ENCODE data around the gene SPATC1L.
A peak's percentile ranks its signal among the peaks of the same experiment; 100 is the strongest.
"Not testable (repeated sequence)": the region's sequence is repeated elsewhere in the genome, so short reads cannot be mapped to it uniquely, and the experiment has no call there.

Gene SPATC1L

DNA sequence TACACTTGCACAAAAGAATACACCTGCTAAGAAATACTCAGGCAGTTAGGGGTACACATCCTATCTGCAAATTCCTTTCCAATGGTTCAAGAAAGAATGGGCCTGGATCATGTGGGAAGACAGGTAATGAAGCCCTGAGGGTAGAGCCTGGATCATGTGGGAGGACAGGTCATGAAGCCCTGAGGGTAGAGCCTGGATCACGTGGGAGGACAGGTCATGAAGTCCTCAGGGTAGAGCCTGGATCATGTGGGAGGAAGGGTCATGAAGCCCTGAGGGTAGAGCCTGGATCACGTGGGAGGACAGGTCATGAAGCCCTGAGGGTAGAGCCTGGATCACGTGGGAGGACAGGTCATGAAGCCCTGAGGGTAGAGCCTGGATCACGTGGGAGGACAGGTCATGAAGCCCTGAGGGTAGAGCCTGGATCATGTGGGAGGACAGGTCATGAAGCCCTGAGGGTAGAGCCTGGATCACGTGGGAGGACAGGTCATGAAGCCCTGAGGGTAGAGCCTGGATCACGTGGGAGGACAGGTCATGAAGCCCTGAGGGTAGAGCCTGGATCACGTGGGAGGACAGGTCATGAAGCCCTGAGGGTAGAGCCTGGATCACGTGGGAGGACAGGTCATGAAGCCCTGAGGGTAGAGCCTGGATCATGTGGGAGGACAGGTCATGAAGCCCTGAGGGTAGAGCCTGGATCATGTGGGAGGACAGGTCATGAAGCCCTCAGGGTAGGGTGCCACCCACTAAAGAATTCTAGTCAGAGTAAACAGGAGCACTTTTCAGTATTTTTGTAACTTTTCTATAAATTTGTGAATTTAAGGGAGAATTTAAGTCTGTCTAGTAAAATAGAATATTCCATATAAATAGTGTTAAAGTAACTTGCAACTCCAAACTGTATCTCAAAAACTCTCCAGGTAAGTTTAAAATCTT, 16.9 kb upstream of the SPATC1L start:
- not testable (repeated sequence) for DNase-seq (ENCODE audit: low read depth in 3 of 3)

GRCh38 chr21:46199436-46200373, 15.4 kb upstream of the SPATC1L start:
- DNase-seq (ENCODE audit: low read depth in 3 of 3) = no peak

- no peak for DNase-seq (ENCODE audit: low read depth in 3 of 3)
Measured at GRCh38 chr21:46196733-46197132, 12.5 kb upstream of the SPATC1L start.

- no peak for DNase-seq (ENCODE audit: low read depth in 3 of 3)
Measured at GRCh38 chr21:46195595-46196195, 11.4 kb upstream of the SPATC1L start.

GRCh38 chr21:46194374-46195334, 10.4 kb upstream of the SPATC1L start:
- no peak for DNase-seq (ENCODE audit: low read depth in 3 of 3)

DNA sequence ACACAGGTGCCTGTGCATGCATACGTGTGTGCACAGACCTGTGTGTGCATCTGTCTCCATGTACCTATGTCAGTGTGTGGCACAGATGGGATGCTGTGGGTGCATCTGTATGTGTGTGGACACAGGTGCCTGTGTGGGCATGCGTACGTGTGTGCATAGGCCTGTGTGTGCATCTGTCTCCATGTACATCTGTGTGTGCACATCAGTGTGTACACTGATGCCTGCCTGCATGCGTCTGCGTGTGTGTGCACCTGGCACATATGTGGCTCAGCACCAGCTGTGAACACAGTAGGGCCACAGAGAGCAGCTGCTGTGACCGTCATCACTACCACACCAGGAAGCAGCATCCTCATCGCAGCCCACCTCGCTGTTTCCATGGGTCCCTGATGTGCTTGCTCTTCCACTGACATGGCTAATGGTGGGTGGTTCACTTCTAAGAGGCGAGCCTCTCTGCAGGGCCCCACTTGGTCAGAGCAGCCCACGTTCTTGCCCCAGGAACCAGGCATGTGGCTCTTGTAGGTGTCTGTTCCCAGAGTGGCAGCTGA, 9.6 kb upstream of the SPATC1L start:
- DNase-seq (ENCODE audit: low read depth in 3 of 3) = no peak

DNA sequence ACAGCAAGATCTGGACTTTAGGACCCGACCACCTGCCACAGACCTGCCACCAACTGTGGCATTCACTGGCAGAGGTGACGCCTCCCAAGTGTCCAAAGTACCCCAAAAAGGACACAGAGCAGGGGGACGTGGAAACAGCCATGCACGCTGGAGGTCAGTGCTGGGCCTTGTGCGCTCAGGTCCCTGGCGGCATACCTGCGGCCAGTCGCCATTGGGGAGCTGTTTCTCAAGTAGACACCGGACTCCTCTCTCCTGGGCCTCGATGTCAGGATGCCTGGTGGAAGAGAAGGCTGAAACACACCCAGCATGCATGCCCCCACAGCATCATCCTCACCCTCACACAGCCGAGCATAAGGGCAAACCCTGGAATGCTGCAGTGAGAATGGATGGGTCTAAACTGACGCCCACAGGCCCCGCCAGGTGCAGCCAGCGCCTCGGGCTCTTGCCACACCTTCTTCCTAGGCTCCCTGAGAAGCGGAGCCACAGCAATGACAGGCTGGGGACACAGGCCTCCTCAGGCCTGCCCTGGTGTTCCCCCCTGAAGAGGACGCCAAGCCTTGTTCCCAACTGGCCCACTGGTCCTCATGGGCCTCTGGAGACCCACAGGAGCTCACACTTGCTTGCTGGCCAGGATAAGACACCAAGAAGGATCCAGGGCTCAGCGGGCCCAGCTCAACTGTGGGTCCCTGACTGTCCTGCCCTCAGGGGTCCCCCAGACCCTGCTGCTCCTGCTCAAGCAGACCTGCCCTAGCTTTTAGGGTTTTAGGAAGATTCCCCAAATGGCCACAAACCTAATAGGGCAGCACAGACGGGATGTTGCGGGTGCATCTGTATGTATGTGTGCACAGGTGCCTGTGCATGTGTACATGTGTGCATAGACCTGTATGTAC, 7.7 kb upstream of the SPATC1L start:
- DNase-seq (ENCODE audit: low read depth in 3 of 3) = no peak

DNA sequence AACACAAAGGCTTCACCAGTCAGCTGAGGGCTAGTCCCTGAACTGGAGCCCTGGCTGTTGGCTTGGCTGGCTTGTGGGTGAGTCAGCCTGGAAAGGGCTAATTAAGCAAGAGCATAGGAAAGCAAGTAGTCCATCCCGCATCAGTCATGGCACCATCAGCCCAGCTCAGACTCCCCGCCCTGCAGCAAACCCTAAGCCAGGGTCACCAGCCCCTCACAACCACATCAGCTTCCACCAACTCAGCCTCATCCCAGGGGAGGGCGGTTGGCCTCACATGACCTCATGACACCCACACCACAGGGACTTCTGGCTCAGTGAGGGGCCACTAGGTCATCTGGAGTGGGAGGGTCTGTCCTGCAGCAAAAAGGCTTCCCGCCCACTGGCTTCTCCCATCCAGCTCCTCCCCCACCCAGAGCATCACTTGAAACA, 7.0 kb upstream of the SPATC1L start:
- DNase-seq (ENCODE audit: low read depth in 3 of 3) = no peak

- no peak for DNase-seq (ENCODE audit: low read depth in 3 of 3)
Measured at GRCh38 chr21:46190491-46191131, 6.4 kb upstream of the SPATC1L start.

GRCh38 chr21:46189959-46190490, 5.8 kb upstream of the SPATC1L start:
- DNase-seq (ENCODE audit: low read depth in 3 of 3) = no peak

GRCh38 chr21:46189213-46189958, 5.1 kb upstream of the SPATC1L start:
- DNase-seq (ENCODE audit: low read depth in 3 of 3) = no peak

GRCh38 chr21:46188226-46189212, 4.3 kb upstream of the SPATC1L start:
- DNase-seq (ENCODE audit: low read depth in 3 of 3) = no peak

- DNase-seq (ENCODE audit: low read depth in 3 of 3) = no peak
Measured at GRCh38 chr21:46187814-46188213, 3.6 kb upstream of the SPATC1L start.

GRCh38 chr21:46187261-46187660, 3.0 kb upstream of the SPATC1L start:
- no peak for DNase-seq (ENCODE audit: low read depth in 3 of 3)

DNA sequence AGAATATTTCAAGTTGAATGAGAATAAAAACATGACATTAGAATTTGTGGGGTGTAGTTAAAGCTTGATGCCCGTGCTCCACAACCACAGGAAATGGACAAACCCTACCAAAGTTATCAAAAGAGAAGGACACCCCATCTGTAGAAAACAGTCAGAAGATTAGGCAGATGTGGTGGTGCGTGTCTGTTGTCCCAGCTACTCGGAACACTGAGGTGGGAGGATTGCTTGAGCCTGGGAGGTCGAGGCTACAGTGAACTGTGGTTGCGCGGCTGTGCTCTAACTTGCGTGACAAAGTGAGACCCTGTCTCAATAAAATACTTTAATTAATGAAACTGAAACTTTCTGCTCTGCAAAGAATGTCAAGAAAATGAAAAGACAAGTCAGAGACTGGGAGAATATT, 1.5 kb upstream of the SPATC1L start:
- DNase-seq (ENCODE audit: low read depth in 3 of 3) = no peak

GRCh38 chr21:46184625-46185555, 631 bp upstream of the SPATC1L start:
- peak; percentile 8 to 67 (median 39) for DNase-seq (ENCODE audit: low read depth in 3 of 3)

All from stimulated activated CD4-positive, alpha-beta T cell treated with anti-CD3 and anti-CD28 coated beads, TNF-alpha, amount 100 ng/mL, for 24 hours (primary cell).